Chondrocyte (in vitro differentiated cells): ENCODE results near the gene KRT31. TPM values are rescaled to one million over a fixed set of nuclear protein-coding genes. Genes with fewer than 3 reads are reported as not detected.

Experiments
- DNase-seq: peaks from one replicate; pipeline ENCODE4 v3.0.0; 2021; ENCODE audit warnings: mixed read lengths, low spot score
- H3K27ac Mint-ChIP-seq: one replicate; pipeline ENCODE4 v1.8.0; 2021; ENCODE audit warnings: mild to moderate bottlenecking, moderate library complexity, mixed read lengths; ENCODE audit not compliant: unreplicated experiment
- H3K27me3 Mint-ChIP-seq: 2 replicates; pipeline ENCODE4 v1.8.0; 2021; ENCODE audit warnings: low read depth, mixed read lengths
- H3K36me3 Mint-ChIP-seq: 2 replicates; pipeline ENCODE4 v1.8.0; 2021; ENCODE audit warnings: low read depth, mixed read lengths
- H3K4me1 Mint-ChIP-seq: 2 replicates; pipeline ENCODE4 v1.8.0; 2021; ENCODE audit warnings: low read depth, mild to moderate bottlenecking, mixed read lengths
- H3K4me3 Mint-ChIP-seq: one replicate; pipeline ENCODE4 v1.8.0; 2021; ENCODE audit warnings: mild to moderate bottlenecking, moderate library complexity, mixed read lengths; ENCODE audit not compliant: unreplicated experiment
- H3K9me3 Mint-ChIP-seq: 2 replicates; pipeline ENCODE4 v1.8.0; 2021; ENCODE audit warnings: low read depth, mixed read lengths
- total RNA-seq: library from RNA; stranded (reverse); gene quantifications from 3 replicates; pipeline ENCODE4 v1.2.1, GENCODE V29; 2021
- TF ChIP-seq, protein P1 (sequence below): fragments of 200-600 bp; sonication (generic); IDR thresholded peaks from 2 replicates; pipeline ENCODE4 v1.5.0; 2021; ENCODE audit warnings: antibody characterized with exemption, mild to moderate bottlenecking, moderate library complexity

Gene KRT31
- total RNA-seq, 1 donor from 2014 or later = not detected

DNA sequence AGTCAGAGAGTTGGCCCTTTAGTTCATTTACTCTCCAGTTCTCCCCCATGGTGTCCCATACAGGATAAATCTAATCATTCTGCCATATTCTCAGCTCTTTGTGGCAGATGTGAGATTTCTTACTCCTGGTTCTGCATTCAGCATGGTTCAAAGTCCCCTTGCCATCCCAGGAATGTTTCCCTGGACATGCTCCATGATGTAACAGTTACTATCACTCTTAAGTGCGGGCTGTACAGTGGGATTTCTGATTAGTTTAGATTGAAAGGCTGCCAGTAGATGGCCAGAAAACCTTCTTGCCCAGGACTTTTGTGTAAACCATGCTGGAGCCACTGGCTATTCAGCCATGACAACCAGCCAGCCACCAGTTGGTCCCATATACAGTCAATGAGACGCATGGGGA is 16.6 kb upstream of the KRT31 start:
- H3K27me3 Mint-ChIP-seq = no peaks in the 10 kb centered on the region
- H3K4me1 Mint-ChIP-seq = peaks cover 16% of the 10 kb centered on the region
- no peak overlapping the region for H3K4me3 Mint-ChIP-seq

GRCh38 chr17:41413353-41413957 is 16.0 kb upstream of the KRT31 start:
- H3K27ac Mint-ChIP-seq = no peak overlapping the region
- DNase-seq = no peak
- TF ChIP-seq, protein P1, sequence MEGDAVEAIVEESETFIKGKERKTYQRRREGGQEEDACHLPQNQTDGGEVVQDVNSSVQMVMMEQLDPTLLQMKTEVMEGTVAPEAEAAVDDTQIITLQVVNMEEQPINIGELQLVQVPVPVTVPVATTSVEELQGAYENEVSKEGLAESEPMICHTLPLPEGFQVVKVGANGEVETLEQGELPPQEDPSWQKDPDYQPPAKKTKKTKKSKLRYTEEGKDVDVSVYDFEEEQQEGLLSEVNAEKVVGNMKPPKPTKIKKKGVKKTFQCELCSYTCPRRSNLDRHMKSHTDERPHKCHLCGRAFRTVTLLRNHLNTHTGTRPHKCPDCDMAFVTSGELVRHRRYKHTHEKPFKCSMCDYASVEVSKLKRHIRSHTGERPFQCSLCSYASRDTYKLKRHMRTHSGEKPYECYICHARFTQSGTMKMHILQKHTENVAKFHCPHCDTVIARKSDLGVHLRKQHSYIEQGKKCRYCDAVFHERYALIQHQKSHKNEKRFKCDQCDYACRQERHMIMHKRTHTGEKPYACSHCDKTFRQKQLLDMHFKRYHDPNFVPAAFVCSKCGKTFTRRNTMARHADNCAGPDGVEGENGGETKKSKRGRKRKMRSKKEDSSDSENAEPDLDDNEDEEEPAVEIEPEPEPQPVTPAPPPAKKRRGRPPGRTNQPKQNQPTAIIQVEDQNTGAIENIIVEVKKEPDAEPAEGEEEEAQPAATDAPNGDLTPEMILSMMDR = no peak
- H3K9me3 Mint-ChIP-seq = no peaks in the 10 kb centered on the region
- H3K27me3 Mint-ChIP-seq = no peaks in the 10 kb centered on the region
- no peaks in the 10 kb centered on the region for H3K36me3 Mint-ChIP-seq
- peaks cover 16% of the 10 kb centered on the region for H3K4me1 Mint-ChIP-seq
- H3K4me3 Mint-ChIP-seq = no peak overlapping the region

More for the DNA sequence above, 16.6 kb upstream of the KRT31 start:
- Mint-ChIP-seq H3K36me3 (no peaks in the 10 kb centered on the region), H3K27ac (no peak overlapping the region), H3K9me3 (no peaks in the 10 kb centered on the region)
- TF ChIP-seq, protein P1 = no peak
- no peak for DNase-seq

DNA sequence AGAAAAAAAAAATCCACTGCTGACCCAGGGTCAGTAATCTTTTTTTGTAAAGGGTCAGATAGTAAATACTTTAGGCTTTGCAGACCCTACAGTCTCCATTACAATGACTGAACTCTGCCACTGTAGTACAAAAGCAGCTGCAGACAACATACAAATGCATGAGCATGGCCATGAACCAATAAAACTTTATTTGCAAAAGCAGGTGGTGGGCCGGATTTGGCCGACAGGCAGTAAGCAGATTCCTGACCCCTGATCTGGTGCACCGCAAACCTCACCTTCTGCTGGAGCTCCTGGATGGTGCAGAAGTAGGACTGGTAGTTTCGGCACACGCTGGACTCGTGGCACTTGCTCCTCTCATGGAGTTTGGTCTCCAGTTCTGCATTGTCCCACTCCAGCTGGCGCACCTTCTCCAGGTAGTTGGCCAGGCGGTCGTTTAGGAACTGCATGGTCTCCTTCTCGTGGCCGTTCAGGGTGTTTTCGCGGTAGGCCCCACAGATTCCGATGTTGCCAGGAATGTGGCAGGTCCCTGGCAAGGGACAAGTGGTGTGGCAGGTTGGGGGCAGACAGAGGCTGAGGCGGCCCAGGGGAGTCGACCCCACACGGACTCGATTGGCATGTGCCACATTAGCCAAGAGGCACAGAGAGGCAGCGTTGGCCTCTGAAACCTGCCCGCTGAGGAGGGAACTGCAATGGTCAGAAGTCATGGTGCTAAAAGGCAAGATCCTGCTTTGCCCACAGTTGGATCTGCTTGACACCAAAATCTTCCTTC is 13.8 kb upstream of the KRT31 start:
- DNase-seq = no peak
- TF ChIP-seq, protein P1 = no peak
- Mint-ChIP-seq H3K27ac (no peak overlapping the region), H3K4me3 (no peak overlapping the region), H3K36me3 (no peaks in the 10 kb centered on the region), H3K27me3 (no peaks in the 10 kb centered on the region), H3K4me1 (peaks cover 9% of the 10 kb centered on the region), H3K9me3 (no peaks in the 10 kb centered on the region)

DNA sequence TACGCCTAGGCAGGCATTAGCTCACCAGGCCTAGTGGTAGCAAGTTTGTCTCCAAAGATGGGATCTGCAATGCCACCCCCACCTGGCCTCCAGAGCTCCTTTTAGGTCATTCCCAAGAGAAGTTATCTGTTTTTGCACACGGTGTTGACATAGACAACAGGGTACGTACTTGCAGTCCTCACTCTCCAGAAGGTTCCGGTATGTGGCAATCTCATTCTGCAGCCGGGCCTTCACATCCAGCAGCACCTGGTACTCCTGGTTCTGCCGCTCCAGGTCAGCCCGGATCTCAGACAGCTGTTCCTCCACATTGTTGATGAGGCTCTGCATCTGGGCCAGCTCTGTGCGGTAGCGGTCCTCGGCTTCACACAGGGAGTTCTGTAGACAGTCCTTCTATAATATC is 9.8 kb upstream of the KRT31 start:
- peaks cover 14% of the 10 kb centered on the region for H3K4me1 Mint-ChIP-seq
- H3K9me3 Mint-ChIP-seq = no peaks in the 10 kb centered on the region
- no peaks in the 10 kb centered on the region for H3K36me3 Mint-ChIP-seq
- H3K27ac Mint-ChIP-seq = no peak overlapping the region
- no peaks in the 10 kb centered on the region for H3K27me3 Mint-ChIP-seq
- TF ChIP-seq, protein P1 = no peak
- DNase-seq = no peak
- no peak overlapping the region for H3K4me3 Mint-ChIP-seq

DNA sequence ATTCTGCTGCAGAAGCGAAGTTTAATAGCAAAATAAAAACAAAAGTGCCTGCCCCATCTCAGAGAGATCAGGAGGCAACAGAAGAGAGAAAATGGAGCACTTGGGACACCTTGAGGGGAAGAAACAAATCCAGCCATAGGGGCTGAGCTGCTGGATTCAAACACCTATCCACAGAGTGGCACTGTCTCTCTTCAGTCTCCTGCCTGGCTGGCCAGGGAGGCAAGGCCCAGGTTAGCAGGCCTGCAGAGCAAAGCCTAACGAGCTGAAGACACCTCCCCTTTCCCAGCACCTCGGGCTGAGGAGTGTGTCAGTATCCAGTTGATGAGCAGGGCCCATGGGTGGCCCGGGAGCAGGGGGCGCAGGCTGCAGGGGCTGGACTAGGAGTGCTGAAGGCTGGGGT is 8.8 kb upstream of the KRT31 start:
- H3K4me1 Mint-ChIP-seq = peaks cover 14% of the 10 kb centered on the region
- H3K9me3 Mint-ChIP-seq = no peaks in the 10 kb centered on the region
- no peak overlapping the region for H3K27ac Mint-ChIP-seq
- no peak for DNase-seq
- TF ChIP-seq, protein P1 = no peak
- H3K27me3 Mint-ChIP-seq = no peaks in the 10 kb centered on the region
- no peak overlapping the region for H3K4me3 Mint-ChIP-seq
- H3K36me3 Mint-ChIP-seq = no peaks in the 10 kb centered on the region
